HG03139 (cell line): ENCODE data around the gene AMPD1.

Source experiments
- ATAC-seq: cut with Tn5 transposase; IDR thresholded peaks from one replicate; pipeline ENCODE4 v1.9.1; 2021; ENCODE audit not compliant: unreplicated experiment

The AMPD1 gene

DNA sequence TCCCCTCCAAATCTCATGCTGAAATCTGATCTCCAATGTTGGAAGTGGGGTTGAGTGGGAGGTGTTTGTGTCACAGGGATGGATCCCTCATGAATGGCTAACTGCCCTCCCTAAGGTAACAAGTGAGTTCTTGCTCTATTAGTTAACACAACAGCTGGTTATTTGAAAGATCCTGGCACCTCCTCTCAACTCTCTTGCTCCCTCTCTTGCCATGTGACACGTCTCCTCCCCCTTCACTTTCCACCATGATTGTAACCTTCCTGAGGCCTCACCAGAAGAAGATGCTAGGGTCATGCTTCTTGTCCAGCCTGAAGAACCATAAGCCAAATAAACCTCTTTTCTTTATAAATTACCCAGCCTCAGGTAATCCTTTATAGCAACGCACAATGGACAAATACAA is 54.0 kb downstream of the AMPD1 start:
- ATAC-seq, result no peak

DNA sequence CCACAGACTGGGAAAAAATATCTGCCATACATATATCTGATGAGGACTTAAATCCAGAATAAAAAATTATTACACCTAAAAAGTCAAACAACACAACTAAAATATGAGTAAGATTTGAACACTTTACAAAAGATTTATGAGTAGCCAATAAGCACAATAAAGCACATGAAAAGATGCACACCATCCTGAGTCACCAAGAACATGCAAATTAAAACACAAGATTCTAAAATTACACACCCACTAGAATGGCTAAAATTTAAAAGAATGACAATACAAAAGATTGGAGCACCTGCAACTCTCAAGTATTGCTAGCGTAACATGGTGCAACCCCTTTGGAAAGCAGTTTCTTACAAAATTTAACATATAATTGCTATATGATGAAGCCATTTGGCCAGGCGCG is 56.4 kb downstream of the AMPD1 start:
- no peak for ATAC-seq

DNA sequence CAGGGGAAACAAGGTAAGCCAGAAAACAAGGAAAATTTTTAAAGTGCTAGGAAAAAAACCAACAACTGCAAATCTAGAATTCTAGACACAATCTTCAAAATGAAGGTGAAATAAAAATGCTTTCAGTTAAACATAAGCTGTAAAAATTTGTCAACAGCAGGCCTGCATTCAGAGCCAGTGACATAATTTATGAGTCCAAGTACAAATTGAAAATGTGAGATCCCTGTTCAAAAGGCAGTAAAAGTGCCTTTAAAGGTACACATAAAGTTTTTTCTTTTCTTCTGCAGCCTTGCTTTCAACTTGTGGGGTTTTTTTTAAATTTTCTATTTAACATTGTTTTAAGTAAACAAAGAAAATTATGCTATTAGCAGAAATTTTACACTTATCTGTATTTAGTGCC is 62.9 kb downstream of the AMPD1 start:
- no peak for ATAC-seq

DNA sequence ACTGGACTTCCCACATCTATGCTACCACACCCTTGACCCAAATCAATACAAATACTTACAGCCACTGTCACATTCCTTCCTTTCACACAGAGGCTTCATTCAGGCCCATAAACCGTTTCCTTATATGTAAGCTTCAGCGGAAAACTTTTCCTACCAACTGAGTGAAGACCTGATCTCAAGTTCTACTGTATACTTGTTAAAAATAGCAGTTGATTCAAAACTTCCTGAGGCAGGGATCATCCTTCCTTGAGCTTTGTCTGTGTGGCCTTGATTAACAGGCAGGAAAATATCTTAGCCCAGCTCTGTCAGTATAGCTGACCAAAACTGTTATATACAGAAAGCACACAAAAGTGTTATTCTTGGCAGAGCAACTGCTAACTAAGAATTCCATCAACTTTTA is 68.2 kb downstream of the AMPD1 start:
- ATAC-seq, result no peak

DNA sequence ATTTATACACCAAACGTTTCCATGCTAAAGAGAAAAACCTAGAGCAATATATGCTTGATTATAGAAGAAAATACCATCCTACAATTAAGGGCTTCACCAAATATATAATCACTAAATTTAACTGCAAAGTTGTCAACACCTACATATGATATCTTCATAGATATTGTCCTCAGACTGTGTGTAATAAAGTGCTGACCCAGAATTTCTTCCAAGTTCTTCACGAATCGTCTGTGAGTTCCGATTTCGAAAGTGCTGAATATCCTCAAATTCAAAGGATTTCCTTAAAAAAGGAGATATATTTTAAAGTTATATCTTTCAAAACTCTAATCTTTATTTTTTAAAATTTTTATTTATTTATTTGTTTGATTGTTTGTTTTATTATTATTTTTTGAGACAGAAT is 72.0 kb downstream of the AMPD1 start:
- ATAC-seq, result no peak
